Omental fat pad (tissue), 4 donors: ENCODE measurements around the gene ABLIM3. TPM values are rescaled to one million over a fixed set of nuclear protein-coding genes. Genes with fewer than 3 reads are reported as not detected.
"Not testable (repeated sequence)": the region's sequence is repeated elsewhere in the genome, so short reads cannot be mapped to it uniquely, and the experiment has no call there.

ENCODE experiments used
- ATAC-seq: fragments of 150-250 bp; one replicate; pipeline ENCODE4 v1.9.1; 2016; ENCODE audit warnings: mild to moderate bottlenecking, moderate library complexity; ENCODE audit not compliant: low FRiP score
- DNase-seq: peaks from one replicate; pipeline ENCODE4 v3.0.0-alpha.2; 2019; ENCODE audit warnings: low spot score
- CTCF ChIP-seq, 3 donors: fragments of 450-650 bp; IDR thresholded peaks; one replicate each; pipeline ENCODE4 v1.5.1; 2016 to 2017; ENCODE audit warnings: antibody characterized with exemption in 3 of 3, mild to moderate bottlenecking in 3 of 3, moderate library complexity in 2 of 3
- total RNA-seq, 4 donors: library from RNA; depleted of rRNA; stranded (reverse); fragments of >200 nt; gene quantifications; one replicate each; pipeline ENCODE4 v1.1.0, GENCODE V29; 2016

ABLIM3 gene
- total RNA-seq, 4 donors from 2014 or later: 47.8 to 456 (median 104) TPM

- peak; percentile 6 for ATAC-seq
- no peak for TF ChIP-seq CTCF (IDR thresholded peaks at IDR 0.05)
- DNase-seq: no peak
These were observed 130.0 kb downstream of the ABLIM3 start for GRCh38 chr5:149271195-149271715.

- peak; percentile 87 for ATAC-seq
- peak; percentile 42 for DNase-seq
- TF ChIP-seq CTCF (IDR thresholded peaks at IDR 0.05): no peak
These were observed 130.6 kb downstream of the ABLIM3 start, which contains the start of gene AFAP1L1 for GRCh38 chr5:149271716-149272563. Gene AFAP1L1, plus strand, starts transcription at chr5:149271859. Its CDS starts 110 bp downstream, at chr5:149271969.

GRCh38 chr5:149272781-149273180 is 131.5 kb downstream of the ABLIM3 start:
- not testable (repeated sequence) for DNase-seq, ATAC-seq

GRCh38 chr5:149273237-149273636 is 131.9 kb downstream of the ABLIM3 start:
- DNase-seq: no peak
- no peak for TF ChIP-seq CTCF (IDR thresholded peaks at IDR 0.05)
- ATAC-seq: no peak

- DNase-seq (no peak), ATAC-seq (no peak)
- TF ChIP-seq CTCF (IDR thresholded peaks at IDR 0.05): no peak
These were observed 132.7 kb downstream of the ABLIM3 start for GRCh38 chr5:149273950-149274349.

- ATAC-seq (no peak), DNase-seq (no peak)
- no peak for TF ChIP-seq CTCF (IDR thresholded peaks at IDR 0.05)
These were observed 133.6 kb downstream of the ABLIM3 start for GRCh38 chr5:149274939-149275338.

- DNase-seq: no peak
- ATAC-seq: no peak
- no peak for TF ChIP-seq CTCF (IDR thresholded peaks at IDR 0.05)
These were observed 136.5 kb downstream of the ABLIM3 start for GRCh38 chr5:149277801-149278200.
